ENCODE measurements around the gene OR6C70. TPM values are rescaled to one million over a fixed set of nuclear protein-coding genes. Genes with fewer than 3 reads are reported as not detected.
"Not testable (repeated sequence)": the region's sequence is repeated elsewhere in the genome, so short reads cannot be mapped to it uniquely, and the experiment has no call there.

OR6C70 gene
- polyA plus RNA-seq, 2 of the 4 experiments (the other 2 are of a cell fraction): not detected

GRCh38 chr12:55445357-55445756, 24.6 kb downstream of the OR6C70 start (continued):
- TF ChIP-seq CHD2 (IDR thresholded peaks at IDR 0.05; ENCODE audit: low read length, partially characterized antibody) (no peak), JUN (IDR thresholded peaks at IDR 0.05) (no peak), EHF (CRISPR knock-in tag; IDR thresholded peaks at IDR 0.05) (no peak), SMC3 (IDR thresholded peaks at IDR 0.05) (no peak), MAFK (IDR thresholded peaks at IDR 0.05; ENCODE audit: partially characterized antibody) (no peak), NPAS2 (CRISPR knock-in tag; IDR thresholded peaks at IDR 0.05; ENCODE audit: borderline replicate concordance) (no peak), HEYL (CRISPR knock-in tag; IDR thresholded peaks at IDR 0.05) (no peak), HOXB13 (CRISPR knock-in tag; IDR thresholded peaks at IDR 0.05; ENCODE audit: low read depth) (no peak), RFX5 (IDR thresholded peaks at IDR 0.05) (no peak), CHD4 (IDR thresholded peaks at IDR 0.05; ENCODE audit: borderline replicate concordance) (no peak)

- WGBS (ENCODE audit: missing lambda C conversion rate): 3% methylated on average over 2 of the region's 2 CpGs
- Histone ChIP-seq H3K4me3 (no peak within 1 kb of the TSS), H3K4me2 (no peak within 1 kb of the TSS), H3K27ac (no peak within 1 kb of the TSS), H3K4me1 (no peaks in the 10 kb centered on the region), H3K9me3 (no peaks in the 10 kb centered on the region)
- DNase-seq (ENCODE audit: low read depth in 1 of 2, low spot score in 1 of 2) (no peak), FAIRE-seq (no peak), ATAC-seq (no peak)
- POLR2A ChIA-PET: no interaction called here
- TF ChIP-seq HOXB5 (CRISPR knock-in tag; IDR thresholded peaks at IDR 0.05) (no peak), NR3C1 (IDR thresholded peaks at IDR 0.05) (no peak), JUNB (IDR thresholded peaks at IDR 0.05) (no peak), CHD2 (IDR thresholded peaks at IDR 0.05; ENCODE audit: low read length, partially characterized antibody) (no peak), RNF2 (IDR thresholded peaks at IDR 0.05; ENCODE audit: borderline replicate concordance, low read depth) (no peak), MAZ (IDR thresholded peaks at IDR 0.05; ENCODE audit: borderline replicate concordance, low read depth, low read length) (no peak), ZSCAN20 (CRISPR knock-in tag; IDR thresholded peaks at IDR 0.05) (no peak)
- CTCF ChIA-PET: interaction anchor here (0.6 kb wide), 1 partner anchor 330 kb away, joined by 5 read pairs; no protein-coding TSS in a partner anchor
These were observed 26.2 kb downstream of the OR6C70 start, which contains the start of gene OR6C2 for GRCh38 chr12:55443776-55444175. OR6C2 (plus strand) TSS chr12:55444076; CDS start chr12:55452214, 8,138 bp downstream.

GRCh38 chr12:55441233-55441632, 28.7 kb downstream of the OR6C70 start:
- not testable (repeated sequence) for H3K9me3 ChIP-seq

GRCh38 chr12:55428331-55429243, 41.4 kb downstream of the OR6C70 start:
- WGBS (ENCODE audit: missing lambda C conversion rate): 2% methylated on average over 1 of the region's 1 CpG
- H3K4me1 ChIP-seq: no peaks in the 10 kb centered on the region
- TF ChIP-seq BHLHE40 (IDR thresholded peaks at IDR 0.05; ENCODE audit: low read depth, low read length) (no peak), ZSCAN20 (CRISPR knock-in tag; IDR thresholded peaks at IDR 0.05) (no peak), RNF2 (IDR thresholded peaks at IDR 0.05; ENCODE audit: borderline replicate concordance, low read depth) (no peak), ATOH8 (CRISPR knock-in tag; IDR thresholded peaks at IDR 0.05; ENCODE audit: low read depth) (no peak), HES2 (IDR thresholded peaks at IDR 0.05) (no peak), CBX2 (IDR thresholded peaks at IDR 0.05; ENCODE audit: borderline replicate concordance, low read depth) (no peak), JUNB (IDR thresholded peaks at IDR 0.05) (no peak)
- CTCF ChIA-PET: interaction anchor here (2.0 kb wide), 1 partner anchor 18 kb away, joined by 6 read pairs; no protein-coding TSS in a partner anchor
- H3K4me3 ChIP-seq: no peak overlapping the region
- no peak for ATAC-seq
- no peak overlapping the region for H3K27ac ChIP-seq
- DNase-seq (ENCODE audit: low read depth in 1 of 2, low spot score in 1 of 2): no peak
- H3K4me2 ChIP-seq: no peak overlapping the region
- POLR2A ChIA-PET: no interaction called here
- no peaks in the 10 kb centered on the region for H3K9me3 ChIP-seq
- no peak for FAIRE-seq

More at GRCh38 chr12:55441233-55441632, 28.7 kb downstream of the OR6C70 start:
- 29% methylated on average over 5 of the region's 5 CpGs for WGBS (ENCODE audit: missing lambda C conversion rate)
- H3K4me1 ChIP-seq; H3K4me3 ChIP-seq; H3K4me2 ChIP-seq; DNase-seq (ENCODE audit: low read depth in 1 of 2, low spot score in 1 of 2); H3K27ac ChIP-seq; ATAC-seq; CTCF ChIA-PET; POLR2A ChIA-PET; FAIRE-seq: not testable (repeated sequence)

All from A549 (cell line).